ENCODE data around the gene RALBP1. TPM values are rescaled to one million over a fixed set of nuclear protein-coding genes. Genes with fewer than 3 reads are reported as not detected.
"Not testable (repeated sequence)": the region's sequence is repeated elsewhere in the genome, so short reads cannot be mapped to it uniquely, and the experiment has no call there.

RALBP1 gene
- total RNA-seq, 1 donor from 2014 or later = 48.7 TPM

- DNase-seq (ENCODE audit: missing footprints) = no peak
- ATAC-seq = no peak
- intact Hi-C loops (cut with DNase I) = no loop called here
Measured at GRCh38 chr18:9449600-9450414, 25.5 kb upstream of the RALBP1 start.

GRCh38 chr18:9450920-9451319, 24.4 kb upstream of the RALBP1 start:
- intact Hi-C loops (cut with DNase I); DNase-seq (ENCODE audit: missing footprints); ATAC-seq: not testable (repeated sequence)

- DNase-seq (ENCODE audit: missing footprints) (no peak), ATAC-seq (no peak)
- intact Hi-C loops (cut with DNase I) = no loop called here
Measured at GRCh38 chr18:9453283-9453682, 22.0 kb upstream of the RALBP1 start.

- intact Hi-C loops (cut with DNase I) = no loop called here
- ATAC-seq (no peak), DNase-seq (ENCODE audit: missing footprints) (no peak)
Measured at GRCh38 chr18:9454061-9454703, 21.1 kb upstream of the RALBP1 start.

GRCh38 chr18:9455718-9456511, 19.4 kb upstream of the RALBP1 start:
- no peak for ATAC-seq
- no peak for DNase-seq (ENCODE audit: missing footprints)
- intact Hi-C loops (cut with DNase I) = no loop called here

- ATAC-seq = no peak
- no peak for DNase-seq (ENCODE audit: missing footprints)
- intact Hi-C loops (cut with DNase I) = no loop called here
Measured at GRCh38 chr18:9466127-9466526, 9.2 kb upstream of the RALBP1 start.

- intact Hi-C loops (cut with DNase I) = no loop called here
- no peak for ATAC-seq
- DNase-seq (ENCODE audit: missing footprints) = no peak
Measured at GRCh38 chr18:9466846-9467245, 8.5 kb upstream of the RALBP1 start.

GRCh38 chr18:9468998-9469397, 6.3 kb upstream of the RALBP1 start:
- intact Hi-C loops (cut with DNase I) = no loop called here
- DNase-seq (ENCODE audit: missing footprints) (no peak), ATAC-seq (no peak)

- no peak for DNase-seq (ENCODE audit: missing footprints)
- no peak for ATAC-seq
- intact Hi-C loops (cut with DNase I) = loop anchor here (10.0 kb wide), 1 partner anchor 195 kb away; no protein-coding TSS in a partner anchor
Measured at GRCh38 chr18:9469685-9470084, 5.6 kb upstream of the RALBP1 start.

- intact Hi-C loops (cut with DNase I) = loop anchor here (2.0 to 10.0 kb wide), 2 partner anchors 140 to 200 kb away; partner anchors contain the start of gene TWSG1
- peak; percentile 80 for ATAC-seq
- DNase-seq (ENCODE audit: missing footprints) = no peak
Measured at GRCh38 chr18:9474108-9474982, 968 bp upstream of the RALBP1 start.

GRCh38 chr18:9475643-9476591, 604 bp downstream of the RALBP1 start:
- intact Hi-C loops (cut with DNase I) = loop anchor here (2.0 to 10.0 kb wide), 3 partner anchors 41 to 201 kb away; partner anchors contain the start of gene TWSG1
- DNase-seq (ENCODE audit: missing footprints) = no peak
- no peak for ATAC-seq

- not testable (repeated sequence) for ATAC-seq; DNase-seq (ENCODE audit: missing footprints)
- intact Hi-C loops (cut with DNase I) = loop anchor here (5.0 to 10.0 kb wide), 2 partner anchors 40 to 202 kb away; no protein-coding TSS in a partner anchor
Measured at GRCh38 chr18:9476949-9477348, 1.6 kb downstream of the RALBP1 start.

- no peak for ATAC-seq
- no peak for DNase-seq (ENCODE audit: missing footprints)
- intact Hi-C loops (cut with DNase I) = loop anchor here (5.0 to 10.0 kb wide), 2 partner anchors 40 to 203 kb away; no protein-coding TSS in a partner anchor
Measured at GRCh38 chr18:9477509-9477908, 2.2 kb downstream of the RALBP1 start.

GRCh38 chr18:9478545-9478944, 3.2 kb downstream of the RALBP1 start:
- ATAC-seq (no peak), DNase-seq (ENCODE audit: missing footprints) (no peak)
- intact Hi-C loops (cut with DNase I) = loop anchor here (5.0 to 10.0 kb wide), 2 partner anchors 39 to 204 kb away; no protein-coding TSS in a partner anchor

- ATAC-seq (no peak), DNase-seq (ENCODE audit: missing footprints) (no peak)
- intact Hi-C loops (cut with DNase I) = no loop called here
Measured at GRCh38 chr18:9482790-9483189, 7.5 kb downstream of the RALBP1 start.

GRCh38 chr18:9483526-9483925, 8.2 kb downstream of the RALBP1 start:
- no peak for DNase-seq (ENCODE audit: missing footprints)
- intact Hi-C loops (cut with DNase I) = no loop called here
- ATAC-seq = no peak

GRCh38 chr18:9484856-9485255, 9.5 kb downstream of the RALBP1 start:
- intact Hi-C loops (cut with DNase I); DNase-seq (ENCODE audit: missing footprints); ATAC-seq: not testable (repeated sequence)

Data from Right ventricle myocardium inferior (tissue), 1 donor.